Mononuclear cell (primary cell): ENCODE results near the gene KLK3. TPM values are rescaled to one million over a fixed set of nuclear protein-coding genes. Genes with fewer than 3 reads are reported as not detected.
"Not testable (repeated sequence)": the region's sequence is repeated elsewhere in the genome, so short reads cannot be mapped to it uniquely, and the experiment has no call there.

Experiments
- H3K27me3 ChIP-seq: 2 replicates; pipeline ENCODE4 v1.6.0; 2011; ENCODE audit warnings: low read length, control low read depth; ENCODE audit not compliant: insufficient read depth
- H3K4me1 ChIP-seq: 2 replicates; pipeline ENCODE4 v1.5.1; 2011; ENCODE audit warnings: mild to moderate bottlenecking, low read length, control low read depth; ENCODE audit not compliant: insufficient read depth
- H3K4me3 ChIP-seq: 2 replicates; pipeline ENCODE4 v1.5.1; 2011; ENCODE audit warnings: mild to moderate bottlenecking, low read length, moderate library complexity
- H3K9me3 ChIP-seq: 2 replicates; pipeline ENCODE4 v1.5.1; 2011; ENCODE audit warnings: low read depth, mild to moderate bottlenecking, control low read depth, low read length
- total RNA-seq: library from RNA; depleted of rRNA; stranded (reverse); fragments of >200 nt; gene quantifications from one replicate; pipeline ENCODE4 v1.2.3, GENCODE V29; 2012

Gene KLK3
- total RNA-seq, 1 donor = 0.31 TPM

GRCh38 chr19:50896089-50896590 is 41.4 kb downstream of the KLK3 start:
- not testable (repeated sequence) for H3K9me3 ChIP-seq, H3K4me3 ChIP-seq, H3K4me1 ChIP-seq, H3K27me3 ChIP-seq

- Histone ChIP-seq H3K4me1 (no peaks in the 10 kb centered on the region), H3K9me3 (no peaks in the 10 kb centered on the region), H3K27me3 (no peaks in the 10 kb centered on the region), H3K4me3 (no peak overlapping the region)
Observed at GRCh38 chr19:50896591-50897190, 42.0 kb downstream of the KLK3 start.

- no peaks in the 10 kb centered on the region for H3K9me3 ChIP-seq
- no peaks in the 10 kb centered on the region for H3K27me3 ChIP-seq
- H3K4me3 ChIP-seq = no peak overlapping the region
- no peaks in the 10 kb centered on the region for H3K4me1 ChIP-seq
Observed at GRCh38 chr19:50897191-50897607, 42.5 kb downstream of the KLK3 start.

- H3K27me3 ChIP-seq = no peaks in the 10 kb centered on the region
- no peak overlapping the region for H3K4me3 ChIP-seq
- H3K4me1 ChIP-seq = no peaks in the 10 kb centered on the region
- no peaks in the 10 kb centered on the region for H3K9me3 ChIP-seq
Observed at GRCh38 chr19:50897612-50898011, 42.9 kb downstream of the KLK3 start.

- Histone ChIP-seq H3K4me3 (no peak overlapping the region), H3K9me3 (no peaks in the 10 kb centered on the region), H3K4me1 (no peaks in the 10 kb centered on the region), H3K27me3 (no peaks in the 10 kb centered on the region)
Observed at GRCh38 chr19:50898018-50898417, 43.3 kb downstream of the KLK3 start.

GRCh38 chr19:50899569-50899968 is 44.9 kb downstream of the KLK3 start:
- no peaks in the 10 kb centered on the region for H3K4me1 ChIP-seq
- no peaks in the 10 kb centered on the region for H3K9me3 ChIP-seq

GRCh38 chr19:50902640-50903039 is 47.9 kb downstream of the KLK3 start:
- H3K9me3 ChIP-seq = no peaks in the 10 kb centered on the region
- H3K4me1 ChIP-seq = no peaks in the 10 kb centered on the region
- no peak overlapping the region for H3K4me3 ChIP-seq
- peaks cover 4% of the 10 kb centered on the region for H3K27me3 ChIP-seq

More at GRCh38 chr19:50899569-50899968, 44.9 kb downstream of the KLK3 start:
- H3K27me3 ChIP-seq = no peaks in the 10 kb centered on the region
- H3K4me3 ChIP-seq = no peak overlapping the region

DNA sequence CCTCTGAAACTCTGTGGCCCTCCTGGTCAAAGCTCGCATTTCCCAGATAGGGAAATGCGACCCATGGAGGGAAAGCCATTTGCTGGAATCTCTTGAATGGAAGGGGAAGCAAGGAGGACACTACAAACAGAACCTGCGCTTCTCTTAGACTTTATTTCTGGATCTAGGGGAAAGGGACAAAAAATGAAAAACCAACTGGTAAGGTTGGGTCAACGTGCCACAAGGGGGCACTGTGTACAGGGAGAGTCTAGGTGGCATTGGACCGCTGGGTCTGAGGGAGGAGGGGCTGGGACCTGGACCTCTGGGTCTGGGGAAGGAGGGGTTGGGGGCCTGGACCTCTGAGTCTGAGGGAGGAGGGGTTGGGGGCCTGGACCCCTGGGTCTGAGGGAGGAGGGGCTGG is 51.5 kb downstream of the KLK3 start:
- no peaks in the 10 kb centered on the region for H3K9me3 ChIP-seq
- peaks cover 28% of the 10 kb centered on the region for H3K27me3 ChIP-seq
- no peaks in the 10 kb centered on the region for H3K4me1 ChIP-seq
- H3K4me3 ChIP-seq = no peak overlapping the region

DNA sequence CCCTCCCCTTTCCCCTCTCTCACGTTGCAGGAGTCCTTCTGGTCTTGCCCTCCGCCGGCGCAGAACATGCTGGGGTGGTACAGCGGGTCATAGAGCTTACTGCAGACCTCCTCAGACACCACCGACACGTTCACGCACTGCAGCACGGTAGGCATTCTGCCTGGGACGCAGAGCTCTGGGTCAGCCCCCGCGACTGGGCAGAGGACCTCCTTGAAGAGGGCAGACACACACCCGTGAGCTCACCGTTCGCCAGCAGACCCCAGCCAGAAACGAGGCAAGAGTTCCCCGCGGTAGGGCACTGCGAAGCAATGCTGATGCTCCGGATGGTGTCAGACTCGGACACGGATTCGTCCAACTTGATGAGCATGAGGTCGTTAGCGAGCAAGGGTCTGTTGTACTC is 53.6 kb downstream of the KLK3 start:
- H3K4me3 ChIP-seq = no peak overlapping the region
- H3K9me3 ChIP-seq = no peaks in the 10 kb centered on the region
- H3K4me1 ChIP-seq = no peaks in the 10 kb centered on the region
- H3K27me3 ChIP-seq = peaks cover 40% of the 10 kb centered on the region

GRCh38 chr19:50909240-50910070 is 54.7 kb downstream of the KLK3 start:
- H3K9me3 ChIP-seq = no peaks in the 10 kb centered on the region
- H3K4me3 ChIP-seq = no peak overlapping the region
- peaks cover 40% of the 10 kb centered on the region for H3K27me3 ChIP-seq
- no peaks in the 10 kb centered on the region for H3K4me1 ChIP-seq

Other genes with a start within 250 kb of the KLK3 start
- gene SYT3, start 215.0 kb upstream of the KLK3 start, total RNA-seq = not detected
- not detected for gene C19orf81, start 205.5 kb upstream of the KLK3 start, total RNA-seq
- gene SHANK1, start 135.1 kb upstream of the KLK3 start, total RNA-seq = 0.21 TPM
- gene CLEC11A, start 131.6 kb upstream of the KLK3 start, total RNA-seq = 3.8 TPM
- gene GPR32, start 84.5 kb upstream of the KLK3 start, total RNA-seq = not detected
- not detected for gene ACP4, start 64.5 kb upstream of the KLK3 start, total RNA-seq
- not detected for gene KLK1, start 31.1 kb upstream of the KLK3 start, total RNA-seq
- gene KLK15, start 21.3 kb upstream of the KLK3 start, total RNA-seq = not detected
- 0.31 TPM for gene KLK2, start 18.5 kb downstream of the KLK3 start, total RNA-seq
- 0.21 TPM for gene KLK4, start 56.5 kb downstream of the KLK3 start, total RNA-seq
- not detected for gene KLK5, start 98.1 kb downstream of the KLK3 start, total RNA-seq
- gene KLK6, start 114.7 kb downstream of the KLK3 start, total RNA-seq = not detected
- gene KLK7, start 129.0 kb downstream of the KLK3 start, total RNA-seq = not detected
- not detected for gene KLK8, start 146.7 kb downstream of the KLK3 start, total RNA-seq
- not detected for gene KLK10, start 164.8 kb downstream of the KLK3 start, total RNA-seq
- not detected for gene KLK11, start 171.7 kb downstream of the KLK3 start, total RNA-seq
- gene KLK12, start 180.1 kb downstream of the KLK3 start, total RNA-seq = not detected
- not detected for gene KLK13, start 210.2 kb downstream of the KLK3 start, total RNA-seq
- 0.10 TPM for gene KLK14, start 228.0 kb downstream of the KLK3 start, total RNA-seq